Suprapubic skin (tissue), 3 donors: Measurements from ENCODE around the gene CCDC159.

ENCODE experiments used
- CTCF ChIP-seq, 2 donors: fragments of 200-600 bp in 1 of 2; fragments of 450-650 bp in 1 of 2; sonication (generic) in 1 of 2; IDR thresholded peaks; one replicate each; pipeline ENCODE4 v1.5.1; 2016 to 2019; ENCODE audit warnings: antibody characterized with exemption in 2 of 2, mild to moderate bottlenecking in 1 of 2, moderate library complexity in 1 of 2
- POLR2A ChIP-seq, 2 donors: fragments of 450-650 bp; IDR thresholded peaks; one replicate each; pipeline ENCODE4 v1.6.1; 2017; ENCODE audit warnings: antibody characterized with exemption in 2 of 2, mild to moderate bottlenecking in 2 of 2, moderate library complexity in 2 of 2

GRCh38 chr19:11306337-11306736 is 40.0 kb upstream of the CCDC159 start:
- TF ChIP-seq CTCF (IDR thresholded peaks at IDR 0.05) (no peak), POLR2A (IDR thresholded peaks at IDR 0.05) (no peak)
